NCI-H524 (cell line): ENCODE data around the gene VSTM2B.
A peak's percentile ranks its signal among the peaks of the same experiment; 100 is the strongest.

ENCODE experiments used
- DNase-seq, 2 experiments: peaks; one replicate each; lab custom pipeline; 2025; lab: John Stamatoyannopoulos, UW

Gene VSTM2B

DNA sequence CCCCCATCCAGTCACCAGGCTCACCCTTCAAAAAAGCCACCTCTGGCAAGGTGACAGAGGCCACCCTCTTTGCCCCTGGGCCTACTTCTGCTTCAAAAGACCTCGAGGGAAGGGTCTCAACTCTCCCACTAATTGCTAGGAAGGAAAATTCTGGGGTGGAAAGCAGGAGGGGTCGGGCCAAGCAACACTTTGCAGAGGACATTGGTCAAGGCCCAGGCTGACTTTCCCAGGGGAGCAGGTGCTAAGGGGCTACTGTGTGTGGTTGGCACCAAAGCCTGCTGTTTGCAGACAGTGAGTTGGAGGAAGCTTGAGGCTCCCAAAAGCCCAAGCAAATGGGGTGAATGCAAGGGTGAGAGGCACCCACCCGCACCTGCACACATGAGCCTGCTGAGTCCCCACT, 28.6 kb upstream of the VSTM2B start:
- DNase-seq = no peak

DNA sequence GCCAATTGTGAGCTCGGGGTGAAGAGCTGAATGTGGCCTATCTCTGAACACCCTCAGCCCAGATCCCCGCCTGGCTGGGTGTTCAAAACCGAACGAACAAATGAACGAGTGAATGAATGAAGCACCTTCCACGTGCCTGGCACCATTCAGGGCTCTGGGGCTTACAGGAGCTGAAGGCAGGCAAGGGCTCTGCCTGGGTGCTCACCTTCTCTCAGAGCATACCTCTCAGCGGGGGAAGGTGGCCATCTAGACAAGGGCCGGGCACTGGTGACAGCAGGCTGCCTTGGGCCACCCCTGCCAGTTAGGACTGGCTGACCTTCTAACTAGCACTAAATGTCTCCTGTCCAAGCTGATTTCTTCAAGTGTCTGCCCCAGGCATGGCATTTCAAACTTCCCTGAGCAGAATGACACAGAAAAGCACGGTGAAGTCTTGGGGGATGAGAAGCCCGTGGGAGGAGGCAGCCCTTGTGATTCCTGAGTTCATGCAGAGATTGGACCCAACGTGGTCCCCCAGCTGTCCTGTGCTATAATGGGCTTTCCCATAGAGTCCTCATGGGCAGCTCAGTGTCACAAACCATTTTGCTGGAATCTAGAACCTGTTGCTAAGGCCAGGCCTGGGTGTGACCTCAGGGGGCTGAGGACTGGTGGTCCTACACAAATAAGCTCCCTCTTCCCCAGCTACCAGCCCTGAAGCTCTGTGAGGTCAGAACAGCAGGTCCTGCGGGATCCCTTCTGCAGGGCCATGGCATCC, 27.9 kb upstream of the VSTM2B start:
- no peak for DNase-seq

DNA sequence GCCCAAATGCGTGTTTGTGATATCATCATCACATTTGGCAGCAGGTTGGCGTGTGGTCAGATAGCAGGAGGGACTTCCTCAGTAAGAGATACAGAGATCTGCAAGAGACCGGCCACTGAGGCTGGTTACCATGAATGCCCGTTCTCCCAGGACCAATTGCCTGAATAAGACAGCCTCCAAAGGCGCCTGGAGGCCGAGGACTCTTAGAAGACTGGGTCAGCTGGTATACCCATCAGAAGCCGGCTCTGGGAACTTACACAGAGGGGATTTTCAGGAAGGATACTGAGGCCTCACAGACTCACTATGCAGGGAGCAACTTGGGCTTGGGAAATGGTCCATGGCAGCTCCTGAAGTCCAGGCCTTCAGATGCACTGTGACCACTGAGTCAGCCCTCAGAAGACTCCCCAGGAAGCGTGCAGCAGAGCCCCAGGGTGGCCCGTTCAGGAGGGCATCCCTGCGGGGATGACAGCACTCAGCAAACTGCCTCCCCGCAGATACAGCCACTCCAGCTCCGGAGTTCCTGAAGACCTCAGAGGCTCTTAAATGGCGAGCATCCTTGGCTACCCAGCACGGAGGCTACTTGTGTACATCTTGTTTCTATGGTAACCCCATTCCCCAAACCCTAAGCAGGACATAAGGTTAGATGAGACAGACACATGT, 26.4 kb upstream of the VSTM2B start:
- peak in 1 of 2 experiments; percentile 3 for DNase-seq

DNA sequence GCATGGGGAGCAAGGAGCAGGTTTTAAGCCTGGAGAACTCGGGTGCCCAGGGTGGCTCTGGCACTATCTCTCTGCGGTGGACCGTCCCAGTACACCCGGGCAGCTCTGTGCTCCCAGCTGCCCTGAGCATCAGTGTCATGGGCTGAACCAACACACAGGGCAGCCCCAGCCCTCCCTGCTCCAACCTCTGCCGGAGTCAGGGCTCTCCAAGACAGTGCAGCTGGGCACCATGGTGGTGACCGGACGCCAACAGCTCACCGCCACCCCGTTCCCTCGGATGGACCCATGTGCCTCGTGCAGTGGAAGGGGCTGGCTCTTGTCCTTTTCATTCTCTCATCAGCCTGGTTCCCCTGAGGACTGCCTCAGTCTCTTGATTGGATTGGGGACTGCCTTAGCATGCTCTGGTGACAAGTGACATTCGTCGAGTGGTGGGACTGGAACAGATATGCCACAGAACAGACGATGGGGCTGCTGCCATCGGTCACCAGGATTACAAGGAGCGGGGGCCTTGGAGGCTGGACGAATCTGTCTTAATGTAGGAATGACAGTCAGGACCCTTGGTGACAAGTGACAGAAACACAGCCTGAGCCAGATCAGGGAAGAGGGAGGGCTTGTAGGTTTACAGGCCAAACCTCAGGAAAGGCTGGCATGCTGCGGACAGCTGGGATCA, 25.7 kb upstream of the VSTM2B start:
- no peak for DNase-seq

DNA sequence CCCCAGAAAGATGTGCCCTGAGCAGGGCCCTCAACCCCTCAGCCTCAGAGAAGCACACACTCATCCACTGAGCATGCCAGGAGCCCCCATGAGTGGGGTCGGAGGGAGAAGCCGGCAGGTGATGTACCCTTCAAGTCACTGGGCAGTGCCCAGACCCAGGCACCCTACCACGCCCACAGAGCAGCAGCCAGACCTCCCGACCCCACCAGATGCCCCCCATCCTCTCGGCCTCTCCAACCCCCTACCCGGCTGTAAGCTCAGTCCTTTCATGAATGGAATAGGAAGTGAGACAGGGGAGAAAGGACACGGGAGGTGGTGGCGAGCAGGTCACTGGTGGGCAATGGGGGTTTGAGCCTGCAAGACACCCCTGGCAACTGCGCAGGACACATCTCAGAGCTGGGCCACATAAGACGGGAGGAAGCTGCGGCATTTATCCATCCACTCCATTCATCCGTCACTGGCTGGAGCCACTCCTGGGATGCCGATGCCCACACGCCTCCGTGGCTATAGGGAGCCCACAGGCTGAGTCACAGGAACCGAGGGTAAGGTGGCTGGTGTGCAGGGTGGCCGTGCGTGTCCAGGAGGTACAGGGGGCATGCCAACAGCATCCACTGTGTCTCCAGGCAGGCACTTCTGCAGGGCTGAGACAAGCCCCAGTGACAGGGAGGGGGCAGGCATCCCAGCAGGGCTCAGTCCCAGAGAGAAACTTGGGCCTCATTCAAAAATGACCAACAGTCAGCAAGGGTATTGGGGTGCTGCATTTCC, 23.8 kb upstream of the VSTM2B start:
- DNase-seq = no peak

DNA sequence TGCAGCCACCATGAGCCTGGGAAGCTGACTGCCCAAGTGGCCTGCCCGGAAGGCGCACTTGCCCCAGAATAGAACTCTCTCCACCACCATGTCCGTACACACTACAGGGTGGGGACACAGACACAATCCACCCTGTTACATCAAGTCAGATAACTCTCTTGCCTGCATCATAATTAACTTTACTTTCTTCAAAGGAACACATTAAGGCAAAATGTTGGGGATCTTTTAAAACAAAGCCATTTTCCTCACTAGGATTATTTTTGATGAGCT, 23.3 kb upstream of the VSTM2B start:
- no peak for DNase-seq

DNA sequence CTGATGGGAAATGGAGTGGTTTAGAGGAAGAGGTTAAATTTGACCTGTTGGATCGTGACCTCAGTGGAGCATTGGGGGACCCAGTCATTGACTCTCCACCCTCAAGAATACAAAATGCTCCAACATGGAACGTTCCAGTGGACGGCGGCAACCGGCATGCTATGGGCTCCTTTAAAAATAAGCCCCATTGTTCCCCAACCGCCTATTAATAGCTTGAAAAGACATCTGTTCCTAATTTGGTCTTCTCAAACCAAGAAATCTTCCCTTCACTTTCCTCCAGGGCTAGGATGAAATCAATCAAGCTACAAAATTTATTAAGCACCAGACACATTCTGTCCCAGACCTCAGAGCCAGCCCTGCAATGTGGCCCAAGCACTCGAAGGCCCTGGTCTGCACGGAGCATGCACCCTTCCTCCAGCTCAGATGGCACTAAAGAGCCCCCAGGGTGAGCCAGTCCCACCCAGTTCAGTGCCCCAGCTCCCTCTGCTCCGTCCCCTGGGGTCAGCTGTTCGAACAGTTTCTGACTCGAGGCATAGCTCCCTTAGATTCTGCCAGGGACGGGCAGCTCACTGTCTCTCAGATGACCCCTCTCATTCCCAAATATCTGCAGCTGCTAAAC, 22.5 kb upstream of the VSTM2B start:
- DNase-seq = no peak

DNA sequence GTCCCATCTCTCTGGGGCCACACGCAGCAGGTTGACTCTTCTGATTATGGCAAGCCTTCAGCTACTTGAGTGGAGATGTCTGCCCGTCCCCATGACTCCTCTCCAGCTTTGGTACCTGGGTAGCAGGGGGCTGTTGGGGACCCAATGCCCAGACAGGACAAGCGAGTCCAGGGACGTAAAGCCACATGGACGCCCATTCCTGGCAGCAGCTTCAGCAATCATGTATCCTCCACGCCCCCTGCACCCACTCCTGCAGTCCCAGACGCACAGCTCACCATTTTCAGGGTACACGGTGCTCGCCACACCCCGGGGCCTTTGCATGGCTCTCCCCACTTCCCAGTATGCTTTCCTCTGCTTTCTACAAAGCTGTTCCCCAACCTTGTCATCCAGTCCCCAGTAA, 22.0 kb upstream of the VSTM2B start:
- DNase-seq = no peak

DNA sequence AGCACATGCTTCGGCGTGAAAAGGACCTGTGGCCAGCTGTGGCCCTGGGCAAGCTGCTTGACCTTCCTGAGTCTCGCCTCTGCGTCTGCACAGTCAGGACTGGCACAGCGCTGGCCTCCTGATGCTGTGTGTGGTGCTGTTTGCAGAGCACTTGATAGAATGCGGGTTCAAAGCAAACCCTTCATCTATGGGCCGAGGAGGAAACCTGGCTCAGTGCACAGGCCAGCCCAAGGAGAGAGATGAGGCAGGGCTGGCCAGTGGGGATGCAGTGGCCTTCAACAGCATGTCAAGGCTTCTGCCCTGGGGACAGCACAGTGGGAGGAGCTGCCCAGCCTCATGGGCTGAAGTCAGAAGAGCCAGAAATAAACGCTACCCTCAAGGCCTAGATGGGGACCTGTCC, 21.3 kb upstream of the VSTM2B start:
- DNase-seq = no peak

DNA sequence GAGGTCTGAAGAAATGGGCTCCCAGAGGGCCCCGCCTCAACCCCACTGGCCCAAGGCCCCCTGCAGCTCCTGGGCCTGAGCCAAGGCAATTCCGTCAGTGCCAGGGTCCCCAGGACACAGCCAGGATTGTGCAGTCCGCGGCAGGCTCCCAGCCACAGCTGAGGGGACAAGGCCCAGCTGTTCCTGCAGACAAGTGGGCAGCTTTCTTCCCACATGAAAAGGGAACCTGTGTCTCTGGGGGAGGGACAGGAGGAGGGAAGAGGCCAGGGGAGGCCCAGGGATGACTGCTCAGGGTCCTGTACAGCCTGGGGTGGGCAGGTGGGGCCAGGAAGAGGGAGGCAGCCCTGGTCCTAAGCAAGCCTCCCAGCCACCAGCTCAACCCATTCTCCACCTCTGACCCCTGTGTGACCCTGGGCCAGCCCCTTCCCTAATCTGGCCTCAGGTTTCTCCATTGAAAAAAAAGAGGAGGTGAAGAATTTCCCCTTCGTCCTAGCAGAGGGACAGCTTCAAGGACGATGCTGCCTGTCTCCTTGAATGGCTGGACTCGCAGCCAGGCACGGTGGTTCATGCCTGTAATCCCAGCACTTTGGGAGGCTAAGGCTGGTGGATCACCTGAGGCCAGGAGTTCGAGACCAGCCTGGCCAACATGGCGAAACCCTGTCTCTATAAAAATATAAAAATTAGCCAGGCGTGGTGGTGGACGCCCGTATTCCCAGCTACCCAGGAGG, 20.5 kb upstream of the VSTM2B start:
- DNase-seq = no peak

DNA sequence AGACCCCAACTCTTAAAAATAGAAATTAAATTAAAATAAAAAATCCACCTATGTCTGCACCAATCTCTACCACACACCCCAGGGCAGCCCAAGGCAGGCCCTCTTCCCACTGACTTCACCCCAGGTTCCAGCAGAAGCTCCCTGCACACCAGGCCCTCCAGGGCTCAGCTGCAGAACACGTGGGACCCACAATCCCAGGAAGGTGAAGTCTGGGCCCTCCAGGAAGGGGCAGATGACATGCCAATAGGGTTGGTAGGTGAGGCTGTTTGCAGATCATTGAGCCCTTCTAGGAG, 19.2 kb upstream of the VSTM2B start:
- DNase-seq = no peak

DNA sequence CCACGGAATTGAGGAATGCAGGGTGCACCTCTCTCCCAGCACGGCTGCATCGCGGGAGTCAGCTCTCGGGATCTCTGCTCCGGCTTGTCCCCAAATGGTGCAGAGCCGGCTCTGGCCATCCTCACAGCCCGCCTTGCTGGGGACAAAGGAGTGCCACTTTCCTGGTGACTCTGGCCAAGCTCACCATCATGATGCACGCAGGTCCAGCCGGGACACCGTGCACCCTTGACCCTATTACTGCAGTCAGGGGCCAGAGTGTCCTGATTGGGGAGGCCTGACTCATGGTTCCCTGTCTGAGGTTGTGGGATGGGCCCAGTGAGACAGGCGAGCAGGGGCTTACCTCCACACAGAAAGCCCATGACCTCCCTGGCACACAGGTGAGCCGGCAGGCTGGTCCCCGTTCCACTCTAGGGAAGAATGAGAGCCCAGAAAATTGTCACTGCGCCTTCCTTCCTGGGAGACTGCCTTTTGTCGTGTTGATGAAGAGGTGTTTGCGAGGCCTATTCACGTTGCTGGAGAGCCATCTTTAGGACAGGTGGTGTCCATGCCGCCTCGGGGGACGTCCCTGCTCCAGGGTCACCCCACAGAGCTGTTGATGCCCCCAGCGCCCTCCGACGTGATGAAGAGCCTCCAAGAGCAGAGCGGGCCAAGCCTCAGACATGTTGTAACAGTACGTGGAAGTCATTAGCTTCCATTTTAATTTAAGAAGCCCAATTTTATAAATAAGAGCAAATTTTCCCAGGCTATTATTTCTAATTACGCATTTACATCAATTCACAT, 18.5 kb upstream of the VSTM2B start:
- DNase-seq = no peak

DNA sequence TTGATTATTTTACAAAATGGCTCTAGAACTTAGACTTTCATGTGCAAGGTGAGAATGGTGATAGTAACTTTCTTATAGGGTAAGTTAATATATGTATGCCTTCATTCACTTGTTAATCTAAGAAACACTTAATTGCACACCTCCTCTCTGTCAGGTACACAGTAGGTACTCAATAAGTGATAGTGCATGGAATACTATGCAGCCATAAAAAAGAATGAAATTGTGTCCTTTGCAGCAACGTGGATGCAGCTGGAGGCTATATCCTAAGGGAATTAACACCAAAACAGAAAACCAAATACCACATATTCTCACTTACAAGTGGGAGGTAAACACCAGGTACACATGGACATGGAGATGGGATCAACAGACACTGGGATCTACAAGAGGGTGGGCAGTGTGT, 17.6 kb upstream of the VSTM2B start:
- DNase-seq = no peak

DNA sequence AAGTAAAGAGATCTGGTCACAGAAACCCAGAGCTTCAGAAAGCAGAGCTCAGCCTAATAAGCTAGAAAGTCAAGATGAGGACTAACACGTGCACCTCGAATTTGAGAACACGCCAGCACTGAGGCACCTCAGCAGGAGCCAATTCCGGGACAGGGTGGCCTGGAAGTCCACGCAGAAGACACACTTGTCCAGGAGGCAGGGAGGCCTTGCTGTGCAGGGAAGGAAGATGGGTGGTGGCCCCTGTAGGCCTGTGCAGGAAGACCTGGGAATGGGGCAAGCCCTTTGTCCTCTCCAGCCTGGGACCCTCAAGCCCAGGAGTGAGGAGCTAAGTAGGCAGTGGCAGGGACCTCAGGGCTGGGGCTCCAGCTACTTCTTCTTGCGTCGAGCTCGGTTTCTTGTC, 16.3 kb upstream of the VSTM2B start:
- no peak for DNase-seq

DNA sequence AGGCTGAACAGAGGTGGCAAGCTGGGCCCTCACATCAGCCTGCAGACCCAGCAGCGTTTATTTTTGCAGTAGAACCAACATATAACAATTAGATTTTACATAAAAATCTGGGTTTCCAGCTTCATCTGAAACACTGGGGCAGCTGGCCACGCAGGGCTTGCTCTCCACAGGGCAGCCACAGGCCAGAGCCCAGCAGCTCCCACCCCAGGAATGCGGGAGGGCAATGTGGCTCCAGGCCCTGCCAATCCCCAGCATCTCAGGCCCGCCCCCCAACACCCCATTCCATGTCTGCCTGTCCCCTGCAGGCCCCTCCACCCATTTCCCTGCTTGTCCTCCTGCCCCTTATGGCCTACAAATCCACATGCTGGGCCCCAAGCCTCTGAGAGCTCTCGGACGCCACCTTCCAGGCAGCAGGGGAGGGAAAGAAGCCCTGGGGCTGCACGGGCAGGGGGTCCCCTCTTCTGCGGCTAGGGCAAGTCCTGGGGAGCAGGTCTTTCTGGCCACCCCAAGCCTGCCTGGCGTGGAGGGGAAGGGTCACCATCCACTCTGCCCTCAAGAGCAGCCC, 15.0 kb upstream of the VSTM2B start:
- no peak for DNase-seq

DNA sequence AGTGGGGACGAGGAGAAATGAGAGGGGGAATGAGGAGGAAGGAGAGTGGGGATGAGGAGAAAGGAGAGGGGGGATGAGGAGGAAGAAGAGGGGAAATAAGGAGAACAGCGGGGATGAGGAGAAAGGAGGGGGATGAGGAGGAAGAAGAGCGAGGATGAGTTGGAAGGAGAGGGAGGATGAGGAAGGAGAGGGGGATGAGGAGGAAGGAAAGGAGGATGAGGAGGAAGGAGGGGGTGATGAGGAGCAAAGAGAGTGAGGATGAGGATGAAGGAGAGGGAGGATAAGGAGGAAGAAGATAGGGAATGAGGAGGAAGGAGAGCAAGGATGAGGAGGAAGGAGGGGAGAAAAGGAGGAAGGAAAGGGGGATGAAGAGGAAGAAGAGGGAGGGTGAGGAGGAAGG, 14.0 kb upstream of the VSTM2B start:
- no peak for DNase-seq

DNA sequence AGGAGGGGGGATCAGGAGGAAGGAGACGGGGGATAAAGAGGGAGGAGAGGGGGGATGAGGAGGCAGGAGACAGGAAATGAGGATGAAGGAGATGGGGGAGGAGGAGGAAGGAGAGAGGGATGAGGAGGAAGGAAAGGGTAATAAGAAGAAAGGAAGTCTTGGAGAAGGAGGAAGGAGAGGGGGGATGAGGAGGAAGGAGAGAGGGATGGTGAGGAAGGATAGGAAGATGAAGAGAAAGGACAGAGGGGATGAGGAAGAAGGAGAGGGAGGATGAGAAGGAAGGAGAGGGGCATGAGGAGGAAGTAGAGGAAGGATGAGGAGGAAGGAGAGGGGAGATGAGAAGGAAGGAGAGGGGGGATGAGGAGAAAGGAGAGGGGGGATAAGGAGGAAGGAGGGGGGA, 13.0 kb upstream of the VSTM2B start:
- DNase-seq = no peak

DNA sequence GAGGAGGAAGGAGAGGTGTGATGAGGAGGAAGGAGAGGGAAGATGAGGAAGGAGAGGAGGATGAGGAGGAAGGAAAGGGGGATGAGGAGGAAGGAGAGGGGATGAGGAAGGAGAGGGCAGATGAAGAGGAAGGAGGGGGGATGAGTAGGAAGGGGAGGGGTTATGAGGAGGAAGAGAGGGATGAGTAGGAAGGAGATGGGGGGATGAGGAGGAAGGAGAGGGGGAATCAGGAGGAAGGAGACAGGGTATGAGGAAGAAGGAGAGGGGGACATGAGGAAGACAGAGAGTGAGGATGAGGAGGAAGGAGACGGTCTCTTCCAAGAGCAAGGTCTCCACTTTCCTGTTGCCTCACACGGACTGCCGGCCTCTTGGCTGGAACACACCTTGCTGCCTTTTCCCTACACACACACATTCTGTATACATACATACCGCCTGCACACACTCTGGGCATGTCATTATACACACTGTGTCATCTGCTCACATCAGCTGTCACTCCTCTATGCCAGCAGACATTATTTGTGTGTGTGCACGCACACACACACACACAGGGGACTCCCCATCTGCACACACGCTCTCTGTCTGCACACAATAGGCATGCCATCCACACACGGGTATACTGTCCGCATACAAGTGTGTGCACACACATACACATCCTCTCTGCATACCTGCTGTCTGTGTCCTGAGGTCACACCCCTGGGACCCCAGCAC, 11.1 kb upstream of the VSTM2B start:
- no peak for DNase-seq

DNA sequence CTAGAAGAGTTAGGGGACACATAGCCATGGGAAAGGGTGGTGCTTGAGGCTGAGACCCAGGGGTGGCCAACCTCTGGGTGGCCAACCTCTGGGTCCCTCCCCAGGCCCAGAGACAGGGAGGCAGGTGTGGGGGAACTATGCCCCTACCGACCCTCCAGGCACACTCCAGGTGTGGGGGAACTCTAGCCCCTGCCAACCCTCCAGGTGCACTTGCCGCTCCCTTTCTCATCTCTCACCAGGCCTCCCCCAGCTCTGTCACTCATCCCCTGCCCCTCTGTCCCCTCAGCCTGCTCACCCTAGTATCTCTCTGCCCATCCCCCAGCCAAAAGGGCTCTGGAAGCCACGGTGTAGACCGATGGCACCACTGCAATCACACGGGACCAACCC, 10.6 kb upstream of the VSTM2B start:
- no peak for DNase-seq

DNA sequence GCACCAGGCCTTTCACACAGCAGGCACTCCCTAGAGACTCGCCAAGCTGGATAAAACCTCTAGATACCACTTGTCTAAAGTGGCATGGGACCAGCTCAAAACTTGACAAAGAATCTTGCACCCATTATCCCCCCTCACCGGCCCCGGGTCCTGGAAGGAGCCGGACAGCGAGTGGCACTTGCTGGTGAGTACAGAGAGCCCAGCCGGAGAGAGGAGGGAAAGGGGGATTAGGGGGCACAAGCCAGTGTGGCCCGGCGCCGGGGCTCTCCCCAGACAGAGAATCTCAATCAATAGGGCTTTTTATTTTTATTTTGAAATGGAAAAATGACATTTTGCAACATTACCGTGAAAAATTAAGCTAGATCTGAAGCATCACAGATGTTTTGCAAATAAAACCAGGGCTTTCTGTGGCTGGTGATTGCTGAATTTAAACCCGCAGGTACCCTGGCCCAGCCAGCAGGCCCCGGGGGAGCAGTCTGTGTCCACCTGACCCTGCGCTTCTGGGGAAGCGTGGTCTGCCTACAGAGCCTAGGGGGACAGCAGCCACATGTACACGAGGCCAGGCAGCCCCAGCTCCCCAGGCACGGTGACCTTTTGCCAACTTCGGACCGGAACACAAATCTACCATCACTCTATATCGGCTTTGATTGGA, 10.0 kb upstream of the VSTM2B start:
- no peak for DNase-seq
